Left renal cortex interstitium (tissue), 4 donors: ENCODE data around the gene POLDIP2. TPM values are rescaled to one million over a fixed set of nuclear protein-coding genes. Genes with fewer than 3 reads are reported as not detected.

Source experiments
- DNase-seq, 4 donors: peaks; one replicate each; pipeline ENCODE4 v3.0.0-alpha.2; 2013; ENCODE audit warnings: low read depth in 4 of 4, low spot score in 2 of 4, missing footprints in 1 of 4
- polyA plus RNA-seq, 4 donors: library from polyadenylated mRNA; unstranded; fragments of 120-200 nt; gene quantifications; one replicate each; pipeline ENCODE4 v1.2.1, GENCODE V29; 2013; ENCODE audit not compliant: insufficient read length in 4 of 4

The POLDIP2 gene, protein sequence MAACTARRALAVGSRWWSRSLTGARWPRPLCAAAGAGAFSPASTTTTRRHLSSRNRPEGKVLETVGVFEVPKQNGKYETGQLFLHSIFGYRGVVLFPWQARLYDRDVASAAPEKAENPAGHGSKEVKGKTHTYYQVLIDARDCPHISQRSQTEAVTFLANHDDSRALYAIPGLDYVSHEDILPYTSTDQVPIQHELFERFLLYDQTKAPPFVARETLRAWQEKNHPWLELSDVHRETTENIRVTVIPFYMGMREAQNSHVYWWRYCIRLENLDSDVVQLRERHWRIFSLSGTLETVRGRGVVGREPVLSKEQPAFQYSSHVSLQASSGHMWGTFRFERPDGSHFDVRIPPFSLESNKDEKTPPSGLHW
- polyA plus RNA-seq: 10 to 100 TPM; 82.9 to 97.9 (median 89.8) TPM

DNA sequence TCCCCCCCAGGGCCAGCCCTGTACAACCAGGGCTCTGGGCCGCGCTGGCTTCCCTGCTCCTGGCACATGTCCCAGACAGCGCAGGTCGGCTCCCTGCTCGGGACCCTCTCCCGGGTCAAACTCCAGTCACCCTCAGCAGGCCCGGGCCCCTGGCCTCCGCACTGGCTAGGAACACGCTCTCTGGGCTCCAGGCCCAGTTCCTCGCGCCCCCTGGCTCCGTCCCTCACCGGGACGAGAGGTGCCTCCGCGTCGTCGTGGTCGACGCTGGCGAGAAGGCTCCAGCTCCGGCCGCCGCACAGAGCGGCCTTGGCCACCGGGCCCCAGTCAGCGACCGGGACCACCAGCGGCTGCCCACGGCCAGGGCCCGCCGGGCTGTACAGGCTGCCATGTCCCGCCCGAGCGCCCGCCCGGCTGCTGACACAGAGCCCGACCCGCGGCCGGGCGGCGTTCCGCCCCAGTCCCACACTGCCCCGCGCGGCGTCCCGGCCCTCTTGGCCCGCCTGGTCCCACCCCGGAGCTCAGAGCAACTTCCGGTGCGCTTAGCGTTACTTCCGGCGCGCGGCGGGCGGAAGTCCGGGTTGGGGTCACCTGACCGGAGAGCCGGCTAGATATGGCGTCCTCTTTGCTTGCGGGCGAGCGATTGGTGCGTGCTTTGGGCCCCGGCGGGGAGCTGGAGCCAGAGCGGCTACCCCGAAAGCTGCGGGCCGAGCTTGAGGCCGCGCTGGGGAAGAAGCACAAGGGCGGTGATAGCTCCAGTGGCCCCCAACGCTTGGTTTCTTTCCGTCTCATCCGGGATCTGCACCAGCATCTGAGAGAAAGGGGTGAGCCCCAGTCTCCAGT lies at the start of gene POLDIP2:
Gene POLDIP2, minus strand, starts transcription at position 467 of the 840 bp plus-strand sequence. Its CDS starts 79 bp downstream, at position 388.
- peak in 3 of 4 donors; percentile 78 to 90 (median 84) for DNase-seq

DNA sequence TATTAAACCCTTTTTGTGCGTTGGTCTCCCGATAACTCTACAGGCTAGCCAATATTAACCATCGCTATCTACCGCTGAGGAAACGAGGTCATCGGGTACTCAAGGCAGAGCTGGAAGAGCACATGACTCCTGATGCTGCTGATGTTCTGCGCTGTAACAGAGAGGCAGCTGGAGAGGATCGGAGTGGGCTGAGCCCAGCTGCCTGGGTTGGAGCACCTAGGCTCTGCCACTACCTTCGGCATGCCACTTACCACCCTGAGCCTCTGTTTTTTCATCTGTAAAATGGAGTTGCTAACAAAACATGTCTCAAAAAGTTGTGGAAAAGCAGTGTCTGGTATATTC lies 49.1 kb upstream of the POLDIP2 start:
- no peak for DNase-seq

DNA sequence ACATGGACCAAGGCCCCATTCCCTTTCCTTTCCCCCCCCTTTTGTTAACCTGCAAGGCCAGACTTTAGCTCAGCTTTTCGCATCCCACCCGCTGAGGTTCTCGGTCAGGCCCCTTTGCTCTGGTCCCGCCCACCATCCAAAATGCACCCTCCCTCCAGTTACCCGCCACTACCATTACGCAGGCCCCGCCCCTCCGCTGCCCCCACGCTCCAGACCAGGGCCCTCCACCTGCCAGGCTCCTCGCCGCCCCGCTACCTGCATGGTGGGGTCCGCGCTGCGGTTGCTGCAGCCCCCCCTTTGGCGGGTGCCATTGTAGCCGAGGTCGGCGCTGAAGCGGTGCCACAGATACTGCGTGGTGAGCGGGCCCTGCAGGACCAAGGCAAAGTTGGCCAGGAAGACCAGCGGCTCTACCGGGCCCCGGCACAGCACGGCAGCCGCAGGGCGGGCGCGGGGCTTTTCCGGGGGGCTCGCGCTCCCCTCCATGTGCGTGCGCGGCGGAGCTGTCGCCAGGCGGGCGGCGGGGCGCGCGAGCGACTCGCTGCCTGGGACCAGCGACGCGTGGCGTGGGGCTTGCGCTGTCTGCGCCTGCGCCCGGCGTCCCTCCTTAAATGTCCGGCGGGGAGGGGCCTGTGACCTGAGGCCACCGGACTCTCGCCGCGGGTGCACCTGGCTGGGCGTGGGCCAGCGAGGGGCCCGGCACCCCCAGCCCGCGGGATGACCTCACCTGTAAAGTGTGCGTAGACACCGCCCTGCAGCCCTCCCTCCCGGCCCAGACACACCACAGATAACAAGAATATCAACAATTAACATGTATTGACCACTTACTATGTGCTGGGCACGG lies 48.5 kb upstream of the POLDIP2 start, which contains the start of gene SLC46A1:
Gene SLC46A1, minus strand, starts transcription at position 581 of the 841 bp plus-strand sequence. Its CDS starts 98 bp downstream, at position 483.
- DNase-seq: peak in 1 of 4 donors; percentile 29

DNA sequence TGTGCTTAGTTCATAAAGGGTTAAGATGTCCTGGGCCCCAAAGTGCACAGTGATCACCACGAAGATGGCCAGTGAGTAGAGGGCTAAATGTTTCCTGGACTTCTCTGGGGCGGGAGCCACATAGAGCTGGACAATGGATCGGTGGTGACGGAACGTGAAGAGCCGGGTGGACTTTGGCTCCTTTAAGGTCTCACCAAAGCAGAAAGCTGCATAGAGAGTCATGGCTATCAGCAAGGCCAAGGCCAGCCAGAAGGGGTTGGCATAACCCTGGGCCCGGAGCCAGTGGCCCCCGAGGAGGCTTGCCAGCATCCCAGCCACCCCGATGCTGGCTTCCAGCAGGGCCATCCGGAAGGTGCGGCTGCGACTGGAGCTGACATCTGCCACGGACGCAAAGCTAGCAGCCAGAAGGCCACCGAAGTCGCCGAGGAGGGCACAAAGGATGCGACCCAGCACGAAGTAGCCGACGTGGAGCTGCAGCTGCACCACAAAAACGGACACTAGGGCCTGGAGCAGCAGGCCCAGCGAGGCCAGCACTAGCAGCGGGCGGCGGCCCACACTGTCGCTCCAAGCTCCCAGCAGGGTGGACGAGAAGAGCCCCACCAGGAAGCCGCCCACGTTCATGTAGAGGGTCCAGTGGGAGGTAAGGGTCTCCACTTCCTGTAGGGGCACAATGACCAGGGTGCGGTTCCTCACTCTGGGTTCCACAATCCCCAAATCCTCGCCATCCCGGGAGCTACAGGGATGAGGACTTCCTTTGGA lies 47.7 kb upstream of the POLDIP2 start:
- no peak for DNase-seq

DNA sequence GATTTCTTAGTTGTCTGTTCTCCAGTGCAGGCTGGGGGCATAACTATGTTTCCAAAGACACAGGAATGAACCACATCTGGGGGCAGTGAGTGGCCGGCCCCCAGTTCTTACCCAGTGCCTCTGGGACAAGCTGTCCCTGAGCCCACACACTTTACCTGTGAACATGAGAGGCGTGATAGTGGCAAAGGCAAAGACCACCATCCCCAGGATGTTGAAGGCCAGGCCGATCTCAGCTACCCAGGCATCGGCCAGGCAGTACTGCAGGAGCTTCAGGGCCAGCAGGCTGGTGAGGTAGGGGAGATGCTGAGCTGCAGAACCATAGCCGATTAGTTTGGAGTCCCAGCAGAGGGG lies 47.1 kb upstream of the POLDIP2 start:
- no peak for DNase-seq

DNA sequence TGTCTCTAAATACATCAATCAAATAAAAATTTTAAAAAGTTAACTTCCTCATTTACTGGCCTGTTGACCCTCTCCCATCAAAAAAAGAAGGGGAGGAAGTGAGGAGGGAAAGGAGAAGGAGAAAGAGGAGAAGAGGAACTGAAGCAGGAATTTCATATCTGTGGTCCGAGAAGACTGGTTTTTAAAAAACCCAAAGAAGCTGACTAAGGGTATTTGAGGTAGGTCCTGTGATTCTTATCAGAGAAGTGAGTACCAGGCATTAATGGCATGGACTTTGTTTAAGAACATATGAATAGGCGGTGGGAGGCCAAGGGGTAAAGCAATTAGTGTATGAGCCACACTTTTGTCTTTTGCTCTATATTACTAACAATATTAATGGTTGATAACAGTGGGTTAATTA lies 46.7 kb upstream of the POLDIP2 start:
- DNase-seq: no peak

DNA sequence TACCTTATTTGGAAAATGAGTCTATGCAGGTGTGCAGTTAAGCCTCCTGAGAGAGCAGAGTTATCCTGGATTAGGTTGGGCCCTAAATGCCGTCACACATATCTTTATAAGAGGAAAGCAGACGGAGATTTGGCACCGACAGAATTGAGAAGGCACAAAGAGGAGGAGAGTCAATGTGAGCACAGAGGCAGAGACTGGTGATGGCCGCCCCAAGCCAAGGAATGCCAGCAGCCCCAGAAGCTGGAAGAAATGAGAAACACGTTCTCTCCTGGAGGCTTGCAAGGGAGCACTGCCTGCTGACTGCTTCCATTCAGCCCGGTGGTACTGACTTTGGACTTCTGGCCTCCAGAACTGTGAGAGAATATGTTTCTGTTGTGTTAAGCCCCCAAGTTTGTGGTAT lies 45.5 kb upstream of the POLDIP2 start:
- DNase-seq: no peak

DNA sequence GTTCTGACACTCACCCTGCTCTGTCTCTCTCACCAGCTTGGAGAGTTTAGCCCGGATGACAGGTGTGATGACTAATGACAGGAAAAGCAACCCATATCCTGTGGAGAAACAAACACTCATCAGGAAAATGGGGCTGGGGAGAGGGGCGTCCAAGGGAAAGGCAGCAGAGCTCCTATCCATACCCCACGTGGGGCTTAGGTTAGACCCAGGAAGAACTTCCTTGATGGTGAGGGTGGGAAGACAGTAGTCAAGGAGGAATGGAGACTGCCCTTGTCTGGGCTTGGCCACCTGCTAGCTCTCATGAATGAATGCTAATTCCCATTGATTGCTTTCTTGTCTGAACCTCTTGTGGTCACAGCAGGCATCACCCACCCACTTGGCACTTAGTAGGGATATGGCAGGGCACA lies 44.9 kb upstream of the POLDIP2 start:
- DNase-seq: no peak

DNA sequence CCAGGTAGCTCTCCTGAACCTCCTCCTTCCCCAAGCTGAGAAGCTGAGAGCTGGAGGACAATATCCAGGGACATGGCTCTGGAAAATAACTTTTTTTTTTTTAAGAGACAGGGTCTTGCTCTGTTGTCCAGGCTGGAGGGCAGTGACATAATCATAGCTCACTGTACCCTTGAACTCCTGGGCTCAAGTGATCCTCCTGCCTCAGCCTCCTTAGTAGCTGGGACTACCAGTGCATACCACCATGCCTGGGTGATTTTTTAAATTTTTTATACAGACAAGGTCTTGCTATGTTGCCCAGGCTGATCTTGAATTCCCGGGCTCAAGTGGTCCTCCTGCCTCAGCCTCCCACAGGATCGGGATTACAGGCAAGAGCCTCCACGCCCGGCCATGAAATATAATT lies 42.5 kb upstream of the POLDIP2 start:
- DNase-seq: no peak

DNA sequence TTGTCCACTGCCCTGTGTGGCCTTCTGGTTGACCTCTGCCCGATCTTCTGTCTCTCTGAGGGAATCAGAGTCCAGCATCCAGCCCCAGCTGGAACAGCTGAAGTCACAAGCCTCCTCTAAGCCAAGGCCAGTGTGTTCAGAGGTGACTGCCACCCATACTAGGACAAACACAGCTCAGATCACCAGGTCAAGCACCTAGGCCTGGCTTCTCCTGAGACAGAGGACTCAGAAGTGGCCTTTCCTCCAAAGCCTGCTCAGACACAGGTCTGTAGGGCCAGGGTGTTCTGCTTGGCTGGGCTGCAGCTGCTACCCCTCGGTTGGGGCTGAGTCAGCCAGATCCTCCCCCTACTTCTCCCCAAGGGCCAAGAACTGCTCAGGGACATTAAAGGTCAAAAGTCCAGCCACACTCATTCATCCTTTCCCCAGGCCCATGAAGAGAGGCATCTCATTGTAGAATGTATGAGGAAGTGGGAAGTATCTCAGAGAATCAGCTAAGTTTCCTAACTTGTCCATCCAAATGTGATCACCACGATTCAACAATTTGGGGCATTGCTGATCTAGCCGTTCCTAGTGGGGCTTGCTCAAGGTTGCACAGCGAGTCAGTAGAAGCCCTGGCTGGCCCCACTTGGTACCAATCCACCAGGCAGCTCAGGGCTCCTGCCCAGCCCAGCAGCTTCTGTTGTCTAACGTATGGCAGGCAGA lies 41.1 kb upstream of the POLDIP2 start:
- DNase-seq: no peak

DNA sequence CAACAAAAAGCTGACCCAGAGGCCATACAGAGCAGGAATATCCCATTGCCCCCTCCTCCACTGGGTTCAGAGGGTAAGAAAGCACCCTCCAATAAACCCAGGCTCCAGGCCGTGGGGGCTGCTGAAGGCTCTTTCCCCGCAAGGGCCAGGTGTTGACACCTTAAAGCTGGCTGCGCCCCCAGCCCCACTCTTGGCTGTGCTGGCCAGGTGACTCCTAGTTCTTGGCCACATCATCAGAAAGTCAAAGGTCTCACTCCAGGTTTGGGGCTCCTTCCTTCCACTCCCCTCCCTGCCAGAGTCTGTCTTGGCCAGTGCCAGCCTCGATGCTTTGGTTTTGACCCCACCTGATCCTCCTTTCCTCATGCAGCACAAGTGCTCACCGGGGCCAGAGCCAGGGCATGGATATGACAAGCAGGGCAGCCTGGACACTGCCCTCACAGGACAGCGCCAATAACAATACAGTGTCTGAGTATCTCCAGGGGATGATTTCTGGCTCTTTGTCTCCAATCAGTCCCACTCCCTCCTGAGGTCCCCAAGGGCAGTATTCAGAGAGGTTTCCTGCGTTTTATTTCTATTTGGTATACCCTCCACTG lies 40.5 kb upstream of the POLDIP2 start:
- no peak for DNase-seq

DNA sequence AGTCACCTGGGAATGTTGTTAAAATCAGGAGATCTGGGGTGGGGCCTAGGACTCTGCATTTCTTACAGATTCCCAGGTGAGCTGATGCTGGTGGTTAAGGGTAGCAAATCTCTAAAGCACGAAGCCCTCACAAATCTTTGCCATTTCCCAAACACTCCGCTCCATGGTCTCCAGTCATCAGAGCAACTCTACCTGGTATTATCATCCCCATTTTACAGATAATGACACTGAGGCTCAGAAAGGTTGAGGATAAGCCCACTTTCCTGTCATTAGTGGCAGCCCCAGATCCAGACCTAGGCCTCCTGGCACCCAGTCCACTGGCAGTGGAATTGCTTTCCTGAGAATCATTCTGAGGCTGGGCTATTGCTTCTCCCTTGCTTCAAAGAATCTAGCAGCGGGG lies 39.9 kb upstream of the POLDIP2 start:
- DNase-seq: no peak

DNA sequence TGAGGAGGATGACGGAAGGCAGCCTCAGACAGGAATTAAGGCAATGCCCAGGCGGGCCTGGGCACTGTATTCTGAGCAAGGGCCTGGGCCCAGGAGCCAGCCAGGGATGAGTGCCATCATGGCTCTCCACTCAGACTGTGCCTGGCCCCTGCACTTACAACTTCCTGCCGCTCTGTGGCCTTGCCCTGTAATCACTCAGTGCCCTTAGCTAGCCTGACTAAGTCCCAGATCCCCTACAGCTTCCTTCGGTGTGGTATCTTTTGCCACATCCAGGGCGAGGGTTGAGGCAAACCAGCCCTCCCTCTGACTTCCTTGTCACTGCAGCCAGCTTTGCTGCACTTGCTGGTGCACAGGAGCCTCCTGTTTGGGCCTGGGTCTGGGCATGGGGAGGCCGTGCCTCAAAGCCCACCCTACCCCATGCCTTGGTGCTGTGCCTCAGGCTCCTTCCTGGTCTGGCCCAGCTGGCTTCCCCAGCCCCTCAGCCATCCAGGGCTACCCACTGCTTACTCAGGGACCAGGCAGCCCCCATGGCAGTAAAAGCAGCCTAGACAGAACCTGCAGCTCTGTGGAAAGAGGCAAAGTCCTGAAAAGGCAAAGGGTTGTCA lies 39.4 kb upstream of the POLDIP2 start:
- no peak for DNase-seq

DNA sequence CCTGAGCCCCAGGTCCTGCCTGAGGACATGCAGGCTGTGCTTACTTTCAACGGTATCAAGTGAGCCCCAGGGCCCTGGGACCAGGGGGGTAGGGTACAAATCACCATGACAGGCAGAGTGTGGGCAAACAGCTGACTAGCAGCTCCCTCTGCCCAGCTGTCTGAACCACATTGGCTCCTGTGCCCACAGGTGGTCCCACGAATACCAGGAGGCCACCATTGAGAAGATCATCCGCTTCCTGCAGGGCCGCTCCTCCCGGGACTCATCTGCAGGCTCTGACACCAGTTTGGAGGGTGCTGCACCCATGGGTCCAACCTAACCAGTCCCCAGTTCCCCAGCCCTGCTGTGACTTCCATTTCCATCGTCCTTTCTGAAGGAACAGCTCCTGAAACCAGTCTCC lies 38.6 kb upstream of the POLDIP2 start:
- no peak for DNase-seq

DNA sequence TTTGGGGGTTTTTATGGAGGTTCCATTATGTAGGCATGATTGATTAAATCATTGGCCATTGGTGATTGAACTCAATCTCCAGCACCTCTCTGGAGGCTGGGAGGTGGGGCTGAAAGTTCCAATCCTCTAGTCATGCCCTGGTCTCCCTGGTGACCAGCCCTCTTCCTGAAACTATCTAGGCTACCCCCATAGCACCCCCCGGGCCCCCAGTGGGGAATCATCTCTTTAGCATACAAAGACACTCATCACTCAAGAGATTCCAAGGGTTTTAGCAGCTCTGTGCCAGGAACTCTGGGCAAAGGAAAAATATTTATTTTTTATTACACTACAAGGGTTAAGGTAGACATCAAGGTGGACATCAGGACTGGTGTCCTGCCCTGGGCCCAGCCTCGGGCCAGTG lies 38.1 kb upstream of the POLDIP2 start:
- DNase-seq: no peak

DNA sequence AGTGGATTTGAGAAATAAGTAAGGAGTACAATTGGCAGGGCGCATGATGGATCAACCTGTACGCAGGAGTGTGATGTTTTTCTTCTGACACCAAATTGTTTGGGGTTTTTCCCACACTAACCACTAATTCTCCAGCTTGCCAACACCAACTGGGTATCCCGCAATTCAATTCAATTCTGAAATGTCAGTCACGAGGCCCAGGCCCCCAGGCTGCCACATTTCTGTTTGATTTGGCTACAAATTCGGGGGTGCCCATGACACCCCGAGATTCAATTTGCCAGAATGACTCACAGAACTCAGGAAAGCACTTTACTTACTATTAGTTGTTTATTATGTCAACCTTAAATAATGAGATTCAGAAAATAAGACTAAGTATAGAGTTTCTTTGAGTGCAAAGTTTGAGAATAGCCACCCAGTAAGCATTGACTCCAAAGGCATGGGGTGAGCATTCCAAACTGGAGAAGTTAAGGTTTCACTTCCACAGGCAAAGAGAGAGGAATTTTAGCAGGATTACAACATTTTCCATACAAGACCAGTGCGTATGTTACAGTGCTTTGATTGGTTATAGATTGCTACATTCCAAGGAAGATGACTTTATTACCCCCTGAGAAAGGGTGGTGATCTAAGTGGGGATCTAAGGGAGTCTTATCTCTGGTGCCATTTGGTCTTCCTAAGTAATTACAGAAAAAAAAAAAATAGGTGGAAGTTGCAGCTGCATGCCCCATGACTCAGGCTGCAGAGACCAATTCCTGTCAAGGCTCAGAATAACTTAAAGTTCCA lies 37.2 kb upstream of the POLDIP2 start:
- no peak for DNase-seq

DNA sequence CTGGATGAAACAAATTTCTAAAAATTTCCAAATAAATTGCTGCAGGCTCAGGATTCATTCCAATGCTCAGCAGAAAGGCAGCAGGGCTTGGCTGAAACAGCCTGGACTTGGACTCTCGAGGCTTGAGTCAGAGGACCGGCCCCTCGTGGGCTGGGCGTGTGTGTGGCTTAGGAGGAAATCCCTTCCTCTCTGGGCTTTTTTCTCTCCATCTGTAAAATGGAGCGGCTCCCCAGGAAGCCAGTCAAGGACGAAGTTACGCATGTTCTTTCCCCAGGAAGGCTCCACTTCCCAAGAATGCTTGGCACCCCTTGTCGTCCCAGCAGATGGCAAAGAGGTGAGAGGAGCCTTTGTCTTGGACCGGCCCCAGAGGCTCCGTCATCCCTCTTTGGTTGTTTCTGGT lies 35.2 kb upstream of the POLDIP2 start:
- no peak for DNase-seq

DNA sequence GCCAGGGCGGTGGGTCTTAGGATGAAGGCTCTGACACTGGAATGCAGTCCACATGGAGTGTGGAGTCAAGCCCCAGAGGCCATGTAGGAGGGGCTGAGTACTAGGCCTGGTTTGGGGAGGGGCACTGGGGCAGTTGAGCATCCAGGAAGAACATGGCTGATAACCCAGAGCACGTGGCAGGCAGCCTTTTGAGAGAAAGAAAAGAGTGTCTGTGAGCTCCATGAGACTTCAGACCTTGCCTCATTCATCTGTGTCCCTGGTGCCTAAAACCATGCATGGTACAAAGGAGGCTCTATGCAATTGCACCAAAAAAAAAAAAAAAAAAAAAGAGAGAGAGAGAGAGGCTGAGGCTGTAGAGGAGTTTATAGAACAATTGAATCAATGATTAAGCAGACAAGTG lies 34.1 kb upstream of the POLDIP2 start:
- no peak for DNase-seq
